IPS-11a (cell line): ENCODE results near the gene OPN4.
"Not testable (repeated sequence)": the region's sequence is repeated elsewhere in the genome, so short reads cannot be mapped to it uniquely, and the experiment has no call there.

Experiments
- H3K4me3 ChIP-seq: one replicate; pipeline ENCODE4 v1.5.1; 2013; ENCODE audit warnings: low read depth, low read length, control low read depth

OPN4 gene, protein sequence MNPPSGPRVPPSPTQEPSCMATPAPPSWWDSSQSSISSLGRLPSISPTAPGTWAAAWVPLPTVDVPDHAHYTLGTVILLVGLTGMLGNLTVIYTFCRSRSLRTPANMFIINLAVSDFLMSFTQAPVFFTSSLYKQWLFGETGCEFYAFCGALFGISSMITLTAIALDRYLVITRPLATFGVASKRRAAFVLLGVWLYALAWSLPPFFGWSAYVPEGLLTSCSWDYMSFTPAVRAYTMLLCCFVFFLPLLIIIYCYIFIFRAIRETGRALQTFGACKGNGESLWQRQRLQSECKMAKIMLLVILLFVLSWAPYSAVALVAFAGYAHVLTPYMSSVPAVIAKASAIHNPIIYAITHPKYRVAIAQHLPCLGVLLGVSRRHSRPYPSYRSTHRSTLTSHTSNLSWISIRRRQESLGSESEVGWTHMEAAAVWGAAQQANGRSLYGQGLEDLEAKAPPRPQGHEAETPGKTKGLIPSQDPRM

DNA sequence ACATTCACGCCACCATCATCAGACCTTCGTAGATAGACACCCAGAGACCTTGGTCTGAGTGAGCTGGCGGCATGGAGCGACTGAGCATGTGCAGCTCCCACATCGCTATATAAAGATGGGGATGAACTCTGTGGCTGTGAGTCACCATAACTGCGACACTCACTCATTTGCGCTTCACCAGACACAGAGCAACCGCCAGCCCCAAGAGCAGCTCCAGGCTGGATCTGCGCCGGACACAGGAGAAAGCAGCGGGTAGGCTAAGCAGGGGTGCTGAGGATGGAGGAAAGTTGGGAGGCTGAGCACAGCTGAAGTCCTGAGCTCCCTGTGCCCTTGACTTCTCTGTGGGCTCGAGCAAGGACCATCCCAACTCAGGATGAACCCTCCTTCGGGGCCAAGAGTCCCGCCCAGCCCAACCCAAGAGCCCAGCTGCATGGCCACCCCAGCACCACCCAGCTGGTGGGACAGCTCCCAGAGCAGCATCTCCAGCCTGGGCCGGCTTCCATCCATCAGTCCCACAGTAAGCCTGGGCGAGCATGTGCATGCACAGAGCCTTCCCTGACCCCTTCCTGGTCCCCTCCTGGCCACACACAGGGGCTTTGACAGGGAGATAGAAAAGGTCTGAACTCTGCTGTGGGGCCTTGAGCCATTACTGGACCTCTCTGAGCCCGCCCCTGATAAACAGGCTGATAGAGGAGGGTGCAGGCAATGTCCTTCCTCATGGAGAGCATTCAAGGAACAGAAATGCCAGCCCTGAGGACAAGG lies at the start of gene OPN4:
TSS of gene OPN4 (plus strand) at position 137 of the 762 bp plus-strand sequence. CDS start at position 374, 237 bp downstream.
- H3K4me3 ChIP-seq: no peak within 1 kb of the TSS

DNA sequence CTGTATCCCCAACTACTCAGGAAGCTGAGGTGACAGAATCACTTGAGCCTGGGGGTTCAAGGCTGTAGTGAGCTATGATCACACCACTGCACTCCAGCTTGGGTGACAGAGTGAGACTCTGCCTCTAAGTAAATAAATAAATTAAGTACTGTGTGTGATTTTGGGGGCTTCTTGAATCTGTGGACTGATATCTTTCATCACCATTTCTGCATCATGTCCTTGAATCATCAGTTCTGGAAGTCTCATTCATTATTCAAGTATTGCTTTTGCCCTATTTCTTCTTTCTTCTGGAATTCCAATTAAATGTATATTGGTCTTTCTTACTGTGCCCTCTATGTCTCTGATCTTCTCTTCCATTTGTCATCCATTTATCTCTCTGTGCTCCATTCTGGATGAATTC lies 46.7 kb upstream of the OPN4 start:
- no peak overlapping the region for H3K4me3 ChIP-seq

DNA sequence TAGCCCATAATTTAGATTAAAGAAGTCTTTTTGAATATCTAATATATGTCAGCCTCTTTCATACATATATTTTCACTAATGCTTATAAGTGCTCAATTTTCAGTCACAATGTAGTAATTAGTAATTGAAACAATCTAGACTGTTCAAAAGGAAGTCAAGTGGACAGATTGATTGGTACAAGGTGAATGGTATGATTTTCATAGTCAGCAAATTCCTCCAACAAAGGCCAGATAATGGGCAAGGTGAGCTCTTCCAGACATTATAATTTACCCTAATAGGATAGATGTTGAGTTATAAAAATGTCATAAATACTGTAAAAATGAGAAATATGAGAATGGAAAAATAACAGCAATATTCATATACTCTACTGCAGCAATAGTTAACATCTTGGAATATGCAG lies 44.4 kb upstream of the OPN4 start:
- no peak overlapping the region for H3K4me3 ChIP-seq

DNA sequence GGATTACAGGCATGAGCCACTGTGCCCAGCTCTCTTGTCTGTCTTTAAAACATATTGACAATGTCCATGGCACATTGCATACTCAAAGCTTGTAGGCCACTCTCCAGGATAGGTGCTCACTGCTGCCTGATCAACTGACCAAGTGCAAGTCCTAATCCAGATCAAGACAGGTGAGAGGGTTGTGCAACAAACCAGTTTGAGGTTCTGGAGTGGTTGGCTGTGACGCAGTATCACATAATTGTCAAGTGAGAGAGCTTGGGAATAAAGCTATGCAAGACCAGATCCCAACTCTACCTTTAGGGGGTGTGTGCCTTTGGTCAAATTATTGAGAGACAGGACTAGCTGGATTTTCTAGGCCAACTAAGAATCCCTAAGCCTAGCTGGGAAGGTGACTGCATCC lies 43.0 kb upstream of the OPN4 start:
- H3K4me3 ChIP-seq: no peak overlapping the region

DNA sequence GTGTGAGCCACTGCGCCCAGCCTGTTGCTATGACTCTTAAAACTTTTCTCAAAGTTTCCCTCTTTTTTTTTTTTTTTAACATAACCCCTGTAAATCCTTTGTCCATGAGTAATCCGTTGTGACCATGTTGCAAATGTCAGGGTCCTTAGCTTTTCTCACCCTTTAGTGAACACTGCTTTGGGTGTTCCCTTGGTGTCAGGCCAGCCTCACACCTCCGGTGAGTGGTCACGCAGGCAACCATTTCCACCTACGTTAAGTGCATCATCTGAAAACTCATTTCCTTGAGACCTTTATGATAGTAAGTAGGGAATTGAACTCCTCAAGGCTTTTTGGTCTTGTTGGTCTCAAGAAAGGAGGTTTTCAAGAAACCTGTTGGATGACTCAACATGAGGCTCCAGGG lies 41.3 kb upstream of the OPN4 start:
- no peak overlapping the region for H3K4me3 ChIP-seq

DNA sequence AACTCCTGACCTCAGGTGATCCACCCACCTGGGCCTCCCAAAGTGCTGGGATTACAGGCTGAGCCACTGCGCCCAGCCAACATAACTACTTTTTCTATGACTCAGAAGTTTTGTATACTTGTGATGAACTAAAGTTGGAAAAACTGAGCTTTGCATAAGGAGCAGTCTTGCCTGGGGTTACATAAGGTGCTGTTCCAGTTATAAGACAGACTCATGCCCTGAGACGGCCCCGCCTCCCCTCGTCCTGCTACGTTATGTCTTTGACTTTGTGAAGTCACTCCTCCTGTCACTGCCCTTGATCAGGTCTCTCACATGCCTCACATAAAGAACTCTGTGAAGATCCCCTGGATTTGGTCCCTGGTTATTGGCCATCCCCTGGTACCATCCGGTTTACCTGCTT lies 40.4 kb upstream of the OPN4 start:
- H3K4me3 ChIP-seq: no peak overlapping the region

DNA sequence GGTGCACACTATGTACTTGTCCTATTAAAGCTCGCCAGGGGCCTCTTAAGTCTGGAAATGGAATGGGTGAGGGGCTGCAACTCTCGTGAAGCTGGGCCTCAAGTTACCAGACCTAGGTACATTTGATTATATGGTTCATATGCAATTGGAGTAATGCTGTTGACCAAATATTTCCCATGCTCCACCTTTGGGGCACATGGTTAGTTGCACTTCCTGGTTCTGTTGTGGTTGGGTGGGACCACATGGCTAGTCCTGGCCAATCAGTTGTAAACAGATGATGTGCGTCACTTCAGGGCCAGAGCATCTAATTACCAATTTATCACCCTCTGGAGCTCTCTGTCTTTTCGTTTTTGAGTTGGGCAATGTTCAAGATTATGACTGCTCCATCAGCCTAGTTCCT lies 39.5 kb upstream of the OPN4 start:
- H3K4me3 ChIP-seq: no peak overlapping the region

DNA sequence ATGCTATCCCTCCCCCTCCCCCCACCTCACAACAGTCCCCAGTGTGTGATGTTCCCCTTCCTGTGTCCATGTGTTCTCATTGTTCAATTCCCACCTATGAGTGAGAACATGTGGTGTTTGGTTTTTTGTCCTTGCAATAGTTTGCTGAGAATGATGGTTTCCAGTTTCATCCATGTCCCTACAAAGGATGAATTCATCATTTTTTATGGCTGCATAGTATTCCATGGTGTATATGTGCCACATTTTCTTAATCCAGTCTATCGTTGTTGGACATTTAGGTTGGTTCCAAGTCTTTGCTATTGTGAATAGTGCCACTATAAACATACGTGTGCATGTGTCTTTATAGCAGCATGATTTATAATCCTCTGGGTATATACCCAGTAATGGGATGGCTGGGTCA lies 37.1 kb upstream of the OPN4 start:
- H3K4me3 ChIP-seq: not testable (repeated sequence)

DNA sequence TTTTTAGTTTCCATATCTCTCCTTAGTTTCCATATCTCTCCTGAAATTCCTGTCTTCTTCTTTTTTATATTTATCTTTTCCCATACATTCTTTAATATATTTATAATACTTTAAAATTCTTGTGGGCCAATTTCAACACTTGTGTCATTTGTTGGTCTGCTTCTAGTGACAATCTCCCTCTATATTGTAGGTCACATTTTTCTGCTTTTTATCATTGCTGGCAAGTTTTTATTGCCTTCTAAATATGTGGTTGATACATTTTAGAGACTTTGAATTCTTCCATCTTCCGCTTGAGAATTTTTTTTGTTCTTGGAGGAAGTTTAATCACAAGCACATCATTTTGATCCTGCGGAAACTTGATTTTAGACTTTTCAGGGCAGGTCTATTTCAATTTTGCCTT lies 26.0 kb upstream of the OPN4 start:
- no peak overlapping the region for H3K4me3 ChIP-seq

DNA sequence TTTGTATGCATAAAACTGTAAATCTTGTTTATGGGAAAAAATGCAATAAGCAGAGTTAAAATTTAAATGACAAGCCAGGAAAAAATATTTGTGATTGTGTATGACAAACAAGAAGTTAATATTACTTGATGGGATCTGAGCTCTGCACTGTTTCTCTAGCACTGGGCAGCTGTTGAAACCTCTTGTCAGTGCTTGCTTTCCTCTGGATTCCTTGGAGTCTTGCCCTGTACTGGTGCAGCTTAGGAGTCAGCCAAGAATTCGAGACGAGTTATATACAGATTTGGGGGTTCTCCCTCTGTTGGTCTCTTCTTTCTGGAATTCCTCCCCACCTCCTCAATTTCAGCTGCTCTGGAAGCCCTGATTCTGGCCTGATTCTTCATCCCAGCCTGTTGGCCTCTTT lies 24.3 kb upstream of the OPN4 start:
- H3K4me3 ChIP-seq: no peak overlapping the region

DNA sequence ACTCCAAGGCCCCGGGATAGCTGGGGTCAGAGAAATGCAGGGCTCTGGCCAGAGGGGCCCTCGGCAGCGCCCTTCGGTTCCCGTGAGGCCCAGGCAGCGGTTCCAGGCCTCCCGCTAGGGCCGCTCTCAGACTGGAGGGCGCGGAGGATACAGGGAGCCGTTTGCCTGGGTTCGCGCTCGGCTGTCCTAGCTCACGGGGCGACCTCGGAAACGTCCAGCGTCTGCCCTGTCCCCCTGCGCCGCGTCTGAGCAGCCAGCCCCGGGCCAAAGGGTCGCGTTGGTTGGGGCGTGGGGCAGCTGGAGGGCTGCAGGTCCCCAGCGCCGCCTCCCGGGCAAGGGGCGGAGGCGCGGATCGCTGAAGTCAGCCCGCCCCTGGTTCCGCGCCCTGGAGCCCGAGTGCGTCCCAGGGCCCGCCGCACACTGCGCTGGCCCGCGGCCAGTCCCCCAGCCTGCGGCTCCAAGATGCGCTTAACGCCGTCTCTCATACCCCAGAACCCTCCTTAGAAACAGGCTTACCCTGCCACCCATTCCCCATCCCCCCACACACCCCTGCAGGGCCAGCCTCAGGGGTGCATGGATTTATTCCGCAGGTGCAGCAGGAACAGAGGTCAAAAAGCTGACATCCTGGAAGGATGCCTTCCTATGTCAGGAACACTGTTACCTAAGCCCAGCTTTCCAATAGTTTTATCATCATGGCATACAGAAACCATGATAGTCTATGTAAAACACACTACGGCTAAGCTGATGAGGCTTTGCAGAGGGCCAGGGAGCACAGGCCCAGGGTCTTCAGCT lies 22.1 kb upstream of the OPN4 start:
- H3K4me3 ChIP-seq: peak overlapping the region; percentile 25

DNA sequence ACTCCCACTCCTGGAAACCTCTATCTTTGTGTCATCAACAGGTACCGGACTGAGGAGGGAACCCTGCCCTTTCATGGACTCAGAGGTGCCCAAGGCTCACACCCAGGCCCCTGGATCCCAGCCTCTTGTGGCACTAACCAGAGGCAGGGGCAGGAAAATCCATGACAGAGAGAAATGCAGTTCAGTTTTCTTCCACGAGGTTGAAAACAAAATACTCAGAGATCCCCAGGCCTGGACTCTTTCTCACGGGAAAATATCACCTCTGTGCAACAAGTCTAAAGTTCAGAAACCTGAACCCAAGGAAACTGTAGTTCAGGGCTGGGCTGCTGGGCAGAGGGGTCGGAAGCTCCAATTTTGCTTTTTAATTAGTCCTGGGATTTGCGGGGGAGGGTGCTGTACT lies 21.4 kb upstream of the OPN4 start:
- H3K4me3 ChIP-seq: no peak overlapping the region

DNA sequence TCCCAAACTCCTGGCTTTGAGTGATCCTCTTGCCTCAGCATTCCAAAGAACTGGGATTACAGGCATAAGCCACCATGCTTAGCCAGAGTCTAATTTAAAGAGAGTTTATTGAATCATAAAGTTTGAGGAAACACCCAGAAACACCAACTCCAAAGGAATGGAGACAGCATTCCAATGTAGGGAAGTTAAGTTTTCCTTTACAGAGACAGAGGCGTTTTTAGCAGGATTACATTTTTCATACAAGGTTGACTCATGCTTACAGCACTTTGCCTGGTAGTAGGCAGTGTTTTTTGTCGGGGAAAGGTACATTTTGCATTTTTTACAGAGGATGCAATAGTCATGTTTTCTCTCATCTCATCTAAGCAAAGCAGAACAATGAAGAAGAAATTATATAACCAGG lies 18.9 kb upstream of the OPN4 start:
- no peak overlapping the region for H3K4me3 ChIP-seq

DNA sequence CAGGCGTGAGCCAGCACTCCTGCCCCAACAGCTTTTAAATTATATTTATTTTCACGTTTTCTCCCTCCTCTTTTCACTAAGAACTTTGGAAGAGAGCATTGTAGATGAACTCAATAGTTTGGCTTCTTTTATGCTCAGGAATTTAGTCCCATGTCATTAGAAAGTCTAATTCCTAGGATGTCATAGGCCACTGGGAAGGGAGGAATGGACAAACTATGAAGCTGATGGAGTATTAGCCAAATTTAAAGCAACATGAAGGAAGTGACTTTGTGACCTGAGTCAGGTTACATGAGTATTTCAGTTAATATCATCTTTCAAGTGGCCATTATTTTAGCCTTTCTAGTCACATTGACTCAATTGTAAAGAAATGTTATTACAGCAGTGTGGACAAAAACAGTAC lies 18.0 kb upstream of the OPN4 start:
- no peak overlapping the region for H3K4me3 ChIP-seq

DNA sequence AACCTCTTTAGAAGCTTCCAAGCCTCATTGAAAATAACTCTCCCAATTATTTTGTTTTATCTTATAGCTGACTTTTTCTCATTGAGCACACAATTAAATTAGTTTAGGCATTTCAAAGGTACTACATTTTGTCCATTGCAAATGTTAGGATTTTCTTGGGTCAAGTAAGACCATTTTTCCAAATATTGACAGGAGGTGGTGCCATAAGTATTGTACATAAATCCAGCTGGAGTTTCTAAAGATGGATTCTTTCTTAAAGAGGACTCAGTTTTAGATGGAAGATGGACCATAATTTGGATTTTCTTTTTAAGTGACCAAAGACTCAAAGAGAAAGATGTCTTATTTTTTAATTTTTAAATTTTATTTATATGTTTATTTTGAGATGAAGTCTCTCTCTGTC lies 12.3 kb upstream of the OPN4 start:
- no peak overlapping the region for H3K4me3 ChIP-seq

DNA sequence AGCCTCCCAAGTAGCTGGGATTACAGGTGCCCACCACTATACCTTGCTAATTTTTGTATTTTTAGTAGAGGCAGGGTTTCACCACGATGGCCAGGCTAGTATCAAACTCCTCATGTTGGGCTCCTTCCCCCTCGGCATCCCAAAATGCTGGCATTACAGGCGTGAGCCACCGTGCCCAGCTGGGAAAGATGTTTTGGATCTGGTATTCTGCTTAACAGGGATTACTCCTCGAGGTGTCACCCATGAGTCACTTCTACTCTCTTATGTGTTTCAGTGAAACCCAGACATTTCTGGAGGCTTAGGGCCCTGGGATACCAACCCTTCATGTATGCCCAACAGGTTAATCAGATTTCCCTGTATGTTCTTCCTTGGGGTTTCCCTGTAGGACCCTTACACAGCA lies 11.8 kb upstream of the OPN4 start:
- no peak overlapping the region for H3K4me3 ChIP-seq

DNA sequence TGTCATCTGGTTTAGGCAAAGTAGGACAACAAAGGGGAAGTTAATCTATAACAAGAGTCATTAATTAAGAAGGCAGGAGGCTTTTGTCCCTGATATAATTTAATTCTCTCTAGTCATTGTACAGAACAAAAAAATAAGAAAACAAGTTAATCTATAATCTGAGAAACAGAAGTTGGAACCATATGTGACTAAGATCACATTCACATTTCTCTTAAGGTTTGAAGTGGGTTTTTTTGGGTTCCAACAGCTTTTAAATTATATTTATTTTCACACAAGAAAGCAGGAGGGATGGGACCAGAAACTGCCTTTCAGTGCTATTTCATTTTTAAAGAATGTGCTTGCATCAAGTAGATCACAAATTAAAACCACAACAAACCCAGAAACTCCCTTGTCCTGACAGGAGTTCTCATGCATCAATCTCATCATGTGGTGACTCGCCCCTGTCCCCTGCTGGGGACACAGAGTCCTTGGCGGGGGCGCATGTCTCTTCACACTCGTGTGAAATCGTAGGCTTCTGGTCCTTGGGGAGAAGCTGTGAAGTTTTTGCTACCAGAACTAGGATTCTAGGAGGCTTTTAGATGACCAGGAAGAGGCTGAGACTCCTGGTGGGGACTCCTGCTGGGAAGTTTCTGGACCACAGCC lies 10.1 kb upstream of the OPN4 start:
- no peak overlapping the region for H3K4me3 ChIP-seq

DNA sequence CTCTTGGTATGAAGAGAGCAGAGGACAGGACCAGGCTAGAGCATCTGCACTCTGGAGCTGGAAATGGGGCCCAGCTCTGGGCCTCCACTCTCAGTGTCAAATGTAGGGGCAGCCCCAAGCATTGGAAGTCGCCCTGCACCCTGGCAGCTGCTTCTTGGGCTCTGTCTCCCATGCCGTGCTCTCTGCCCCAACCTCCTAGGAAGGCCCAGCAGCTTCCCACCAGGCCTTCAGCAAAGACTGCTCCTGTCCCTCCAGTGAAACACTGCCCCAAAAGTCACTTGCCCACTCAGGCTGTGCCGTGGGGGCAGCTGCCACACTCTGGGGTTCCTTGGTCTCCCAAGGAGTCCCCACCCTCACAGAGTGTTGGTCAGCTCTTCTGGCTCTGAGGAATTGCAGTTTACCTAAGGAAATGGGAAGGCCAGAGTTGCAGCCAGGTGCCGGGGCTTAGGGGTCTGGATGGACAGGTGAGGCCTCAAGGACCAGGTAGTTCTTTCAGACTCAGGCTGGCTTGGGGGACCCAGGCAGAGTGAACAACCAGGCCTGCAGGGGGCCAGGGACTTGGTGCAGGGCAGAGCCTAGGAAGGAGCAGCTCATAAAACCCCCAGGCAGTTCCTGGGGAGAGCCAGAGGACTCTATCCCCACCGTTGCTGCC lies 9.4 kb upstream of the OPN4 start:
- H3K4me3 ChIP-seq: no peak overlapping the region

DNA sequence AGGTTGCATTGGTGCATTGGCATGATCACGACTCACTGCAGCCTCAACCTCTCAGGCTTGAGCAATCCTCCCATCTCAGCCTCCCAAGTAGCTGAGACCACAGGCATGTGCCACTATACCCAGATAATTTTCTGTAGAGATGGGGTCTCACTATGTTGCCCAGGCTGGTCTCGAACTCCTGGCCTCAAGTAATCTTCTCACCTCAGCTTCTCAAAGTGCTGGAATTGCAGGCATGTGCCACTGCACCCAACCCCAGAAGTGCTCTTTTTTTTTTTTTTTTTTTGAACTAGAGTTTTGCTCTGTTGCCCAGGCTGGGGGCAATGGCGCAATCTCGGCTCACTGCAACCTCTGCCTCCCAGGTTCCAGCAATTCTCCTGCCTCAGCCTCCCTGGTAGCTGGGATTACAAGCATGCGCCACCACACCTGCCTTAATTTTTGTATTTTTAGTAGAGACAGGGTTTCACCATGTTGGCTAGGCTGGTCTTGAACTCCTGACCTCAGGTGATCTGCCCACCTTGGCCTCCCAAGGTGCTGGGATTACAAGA lies 8.7 kb upstream of the OPN4 start:
- H3K4me3 ChIP-seq: not testable (repeated sequence)

DNA sequence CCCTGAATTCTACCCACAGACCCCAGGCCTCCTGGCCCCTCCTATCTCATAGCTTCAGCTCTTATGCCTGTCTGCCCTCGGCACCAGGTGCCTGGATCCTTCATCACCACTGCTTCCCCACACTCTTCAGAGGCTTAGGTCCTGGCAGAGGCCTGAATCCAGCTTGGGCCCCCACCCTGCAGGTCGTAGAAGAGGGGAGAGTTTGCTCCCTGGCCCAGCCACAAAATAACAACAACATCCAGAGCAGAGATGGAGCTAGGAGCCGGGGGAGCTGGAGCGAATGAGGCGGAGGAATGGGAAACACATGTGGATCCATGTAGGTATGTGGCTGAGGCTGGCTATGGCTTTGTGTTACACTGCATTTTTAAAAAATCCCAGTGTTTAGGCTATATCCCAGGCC lies 7.8 kb upstream of the OPN4 start:
- no peak overlapping the region for H3K4me3 ChIP-seq
